PC-9 (cell line): ENCODE data around the gene RNU7-1. TPM values are rescaled to one million over a fixed set of nuclear protein-coding genes. Genes with fewer than 3 reads are reported as not detected.

Source experiments
- BruUV-seq: library from RNA; stranded (reverse); fragments of 400-500 nt; replicated peaks from 2 replicates; lab custom pipeline; 2021; lab: Mats Ljungman, UMichigan
- CTCF ChIA-PET: fragments of 300-600 bp; sonication (Branson Sonifier 250); formaldehyde crosslinking; loops from one replicate; lab custom pipeline; 2022; ENCODE audit warnings: antibody characterized with exemption; lab: Charles Lee
- POLR2A ChIA-PET: fragments of 300-600 bp; sonication (Branson Sonifier 250); formaldehyde crosslinking; loops from one replicate; lab custom pipeline; 2022; ENCODE audit warnings: antibody characterized with exemption; ENCODE audit not compliant: unreplicated experiment; lab: Charles Lee
- DNase-seq, 2 experiments: peaks; one replicate each; pipeline versions ENCODE4 v3.0.0 to v3.0.0-alpha.2; 2015 to 2022; ENCODE audit warnings: mixed read lengths in 1 of 2
- H2AFZ ChIP-seq: fragments of 200-600 bp; sonication (generic); 2 replicates; pipeline ENCODE4 v1.8.1; 2017; ENCODE audit warnings: antibody characterized with exemption
- H3F3A ChIP-seq: fragments of 200-600 bp; sonication (generic); 2 replicates; pipeline ENCODE4 v1.8.1; 2017; ENCODE audit warnings: antibody characterized with exemption, mild to moderate bottlenecking, low read depth; ENCODE audit not compliant: insufficient read depth
- H3K27ac ChIP-seq: fragments of 200-600 bp; sonication (generic); 2 replicates; pipeline ENCODE4 v1.6.1; 2016; ENCODE audit warnings: mixed run types
- H3K27me3 ChIP-seq: fragments of 200-600 bp; sonication (generic); 2 replicates; pipeline ENCODE4 v1.6.1; 2016; ENCODE audit warnings: low read depth, mixed run types; ENCODE audit not compliant: insufficient read depth
- H3K36me3 ChIP-seq: fragments of 200-600 bp; sonication (generic); 2 replicates; pipeline ENCODE4 v1.6.1; 2016; ENCODE audit warnings: low read depth, mixed run types
- H3K4me1 ChIP-seq: fragments of 200-600 bp; sonication (generic); replicated peaks from 2 replicates; pipeline ENCODE4 v1.6.1; 2016; ENCODE audit warnings: mixed run types; ENCODE audit not compliant: insufficient read depth
- H3K4me2 ChIP-seq: fragments of 200-600 bp; sonication (generic); 2 replicates; pipeline ENCODE4 v1.6.1; 2017; ENCODE audit warnings: mixed run types
- H3K4me3 ChIP-seq: fragments of 200-600 bp; sonication (generic); 2 replicates; pipeline ENCODE4 v1.6.1; 2016; ENCODE audit warnings: mixed run types
- H3K79me2 ChIP-seq: fragments of 200-600 bp; sonication (generic); 2 replicates; pipeline ENCODE4 v1.6.1; 2017; ENCODE audit warnings: low read depth, mixed run types
- H3K9me2 ChIP-seq: fragments of 200-600 bp; sonication (generic); 2 replicates; pipeline ENCODE4 v1.8.1; 2017; ENCODE audit warnings: mild to moderate bottlenecking; ENCODE audit not compliant: insufficient read depth
- H3K9me3 ChIP-seq: fragments of 200-600 bp; sonication (generic); 2 replicates; pipeline ENCODE4 v1.8.1; 2016; ENCODE audit warnings: low read depth; ENCODE audit not compliant: insufficient read depth
- H4K20me1 ChIP-seq: fragments of 200-600 bp; sonication (generic); 2 replicates; pipeline ENCODE4 v1.8.1; 2017; ENCODE audit not compliant: insufficient read depth
- CTCF ChIP-seq: fragments of 200-600 bp; sonication (generic); conservative IDR thresholded peaks from 2 replicates; pipeline ENCODE4 v1.6.1; 2017; ENCODE audit warnings: mixed run types, antibody characterized with exemption, mild to moderate bottlenecking, moderate library complexity
- EZH2 ChIP-seq: fragments of 200-600 bp; sonication (generic); IDR thresholded peaks from 2 replicates; pipeline ENCODE4 v1.8.0; 2017; ENCODE audit warnings: antibody characterized with exemption, low read depth
- intact Hi-C: fragments of 100-400 bp; cut with micrococcal nuclease; formaldehyde crosslinking; loops from one replicate; pipeline ENCODE4 v1.10.0; 2022; ENCODE audit not compliant: unreplicated experiment
- total RNA-seq: library from RNA; stranded (reverse); gene quantifications from 2 replicates; pipeline ENCODE4 v1.2.3, GENCODE V29; 2021

RNU7-1 gene
- total RNA-seq, 1 experiment from 2014 or later = not detected

GRCh38 chr12:6957741-6958608 is 14.4 kb downstream of the RNU7-1 start:
- POLR2A ChIA-PET = interaction anchor here (0.6 to 0.7 kb wide), 2 partner anchors 85 to 538 kb away, joined by 3 to 10 read pairs; no protein-coding TSS in a partner anchor
- intact Hi-C loops = no loop called here
- TF ChIP-seq EZH2 (no peak), CTCF (no peak)
- Histone ChIP-seq H3K9me2 (no peaks in the 10 kb centered on the region), H3F3A (peaks cover 28% of the 10 kb centered on the region), H2AFZ (no peak overlapping the region), H3K4me1 (peaks cover 29% of the 10 kb centered on the region), H3K4me3 (no peak overlapping the region), H3K9me3 (no peaks in the 10 kb centered on the region), H3K4me2 (no peak overlapping the region), H3K79me2 (no peaks in the 10 kb centered on the region), H3K27me3 (no peaks in the 10 kb centered on the region), H3K27ac (no peak overlapping the region), H3K36me3 (no peaks in the 10 kb centered on the region), H4K20me1 (no peaks in the 10 kb centered on the region)
- BruUV-seq = no TSS peak
- DNase-seq = no peak
- CTCF ChIA-PET = no interaction called here

GRCh38 chr12:6958609-6959057 is 15.0 kb downstream of the RNU7-1 start:
- TF ChIP-seq CTCF (no peak), EZH2 (no peak)
- no peaks in the 10 kb centered on the region for H3K36me3 ChIP-seq
- no peak overlapping the region for H3K27ac ChIP-seq
- H3K4me3 ChIP-seq = no peak overlapping the region
- no peaks in the 10 kb centered on the region for H3K9me2 ChIP-seq
- peaks cover 29% of the 10 kb centered on the region for H3K4me1 ChIP-seq
- peaks cover 28% of the 10 kb centered on the region for H3F3A ChIP-seq
- no peaks in the 10 kb centered on the region for H3K9me3 ChIP-seq
- no peaks in the 10 kb centered on the region for H3K27me3 ChIP-seq
- ChIA-PET CTCF (no interaction called here), POLR2A (interaction anchor here (0.7 kb wide), 2 partner anchors 86 to 190 kb away, joined by 3 read pairs; no protein-coding TSS in a partner anchor)
- no peak overlapping the region for H2AFZ ChIP-seq
- H4K20me1 ChIP-seq = no peaks in the 10 kb centered on the region
- intact Hi-C loops = no loop called here
- peaks cover 6% of the 10 kb centered on the region for H3K79me2 ChIP-seq
- H3K4me2 ChIP-seq = no peak overlapping the region
- no peak for DNase-seq
- no TSS peak for BruUV-seq

- CTCF ChIA-PET = no interaction called here
- POLR2A ChIA-PET = interaction anchor here (0.6 to 0.7 kb wide), 2 partner anchors 13 to 191 kb away, joined by 3 to 4 read pairs; no protein-coding TSS in a partner anchor
- BruUV-seq = no TSS peak
- DNase-seq = no peak
- H3F3A ChIP-seq = peaks cover 33% of the 10 kb centered on the region
- peaks cover 29% of the 10 kb centered on the region for H3K4me1 ChIP-seq
- H3K9me3 ChIP-seq = no peaks in the 10 kb centered on the region
- no peak overlapping the region for H2AFZ ChIP-seq
- no peak overlapping the region for H3K27ac ChIP-seq
- no peaks in the 10 kb centered on the region for H3K9me2 ChIP-seq
- H3K79me2 ChIP-seq = peaks cover 12% of the 10 kb centered on the region
- no peak for TF ChIP-seq CTCF
- no peak for TF ChIP-seq EZH2
- no peak overlapping the region for H3K4me3 ChIP-seq
- no peak overlapping the region for H3K4me2 ChIP-seq
- H3K27me3 ChIP-seq = no peaks in the 10 kb centered on the region
- no peaks in the 10 kb centered on the region for H4K20me1 ChIP-seq
- peaks cover 5% of the 10 kb centered on the region; the same call in 1 of the 2 replicates for H3K36me3 ChIP-seq
- intact Hi-C loops = no loop called here
Measured at GRCh38 chr12:6959058-6959804, 15.6 kb downstream of the RNU7-1 start.
